Effector memory CD4-positive, alpha-beta T cell (primary cell): Measurements from ENCODE around the gene CHAC1.

Experiments used
- DNase-seq, 3 donors: peaks; one replicate each; pipeline ENCODE4 v3.0.0-alpha.2; 2020
- H3K27ac ChIP-seq: 2 replicates; pipeline ENCODE4 v1.7.0; 2013; ENCODE audit warnings: mild to moderate bottlenecking, low read length, moderate library complexity; ENCODE audit not compliant: insufficient read depth, poor library complexity, severe bottlenecking
- H3K27me3 ChIP-seq: replicated peaks from 2 replicates; pipeline ENCODE4 v1.7.0; 2013; ENCODE audit warnings: mild to moderate bottlenecking, low read length; ENCODE audit not compliant: insufficient read depth, control insufficient read depth, poor library complexity, severe bottlenecking
- H3K36me3 ChIP-seq: 2 replicates; pipeline ENCODE4 v1.7.0; 2013; ENCODE audit warnings: mild to moderate bottlenecking, low read length, moderate library complexity; ENCODE audit not compliant: control insufficient read depth, insufficient read depth
- H3K4me1 ChIP-seq: 2 replicates; pipeline ENCODE4 v1.7.0; 2013; ENCODE audit warnings: low read length, mild to moderate bottlenecking; ENCODE audit not compliant: control insufficient read depth, insufficient read depth, poor library complexity, severe bottlenecking
- H3K4me3 ChIP-seq: 2 replicates; pipeline ENCODE4 v1.7.0; 2013; ENCODE audit warnings: low read length, low read depth, mild to moderate bottlenecking; ENCODE audit not compliant: insufficient read depth, poor library complexity, severe bottlenecking
- H3K9me3 ChIP-seq: 2 replicates; pipeline ENCODE4 v1.7.0; 2013; ENCODE audit warnings: mild to moderate bottlenecking, low read length, moderate library complexity; ENCODE audit not compliant: control insufficient read depth
- total RNA-seq, 3 donors: gene quantifications; one replicate each; lab custom pipeline; 2026; lab: John Stamatoyannopoulos, UW

Gene CHAC1
- total RNA-seq = 0.52 to 2.3 (median 2.1) reads per million in 3 donors

GRCh38 chr15:40952901-40953712 is at the start of gene CHAC1:
CHAC1 (plus strand) TSS chr15:40953471; CDS start chr15:40953584, 113 bp downstream.
- Histone ChIP-seq H3K9me3 (no peaks in the 10 kb centered on the region), H3K4me3 (peak within 1 kb of the TSS; percentile 86), H3K27ac (peak within 1 kb of the TSS; percentile 50), H3K4me1 (peaks cover 11% of the 10 kb centered on the region), H3K27me3 (no peaks in the 10 kb centered on the region), H3K36me3 (no peaks in the 10 kb centered on the region)
- DNase-seq = peak; percentile 91 to 94 (median 92)

- Histone ChIP-seq H3K4me3 (no peak overlapping the region), H3K27me3 (no peaks in the 10 kb centered on the region), H3K36me3 (peaks cover 30% of the 10 kb centered on the region), H3K9me3 (no peaks in the 10 kb centered on the region), H3K27ac (no peak overlapping the region), H3K4me1 (peaks cover 21% of the 10 kb centered on the region)
- DNase-seq = no peak
These were observed 48.6 kb upstream of the CHAC1 start for GRCh38 chr15:40904552-40905201.

- Histone ChIP-seq H3K27me3 (no peaks in the 10 kb centered on the region), H3K4me1 (peaks cover 21% of the 10 kb centered on the region), H3K4me3 (peak overlapping the region; percentile 64), H3K9me3 (no peaks in the 10 kb centered on the region), H3K36me3 (peaks cover 17% of the 10 kb centered on the region), H3K27ac (peak overlapping the region; percentile 50)
- peak; percentile 52 to 64 (median 53) for DNase-seq
These were observed 46.9 kb upstream of the CHAC1 start for GRCh38 chr15:40906091-40906990.

GRCh38 chr15:40906991-40907802 is 46.1 kb upstream of the CHAC1 start:
- peak; percentile 28 to 50 (median 42) for DNase-seq
- no peaks in the 10 kb centered on the region for H3K9me3 ChIP-seq
- peaks cover 21% of the 10 kb centered on the region for H3K4me1 ChIP-seq
- H3K4me3 ChIP-seq = peak overlapping the region; percentile 64
- H3K27ac ChIP-seq = peak overlapping the region; percentile 50
- H3K36me3 ChIP-seq = peaks cover 17% of the 10 kb centered on the region
- no peaks in the 10 kb centered on the region for H3K27me3 ChIP-seq

GRCh38 chr15:40908095-40908494 is 45.2 kb upstream of the CHAC1 start:
- H3K9me3 ChIP-seq = no peaks in the 10 kb centered on the region
- H3K27ac ChIP-seq = no peak overlapping the region
- H3K4me1 ChIP-seq = peaks cover 21% of the 10 kb centered on the region
- H3K27me3 ChIP-seq = no peaks in the 10 kb centered on the region
- no peak overlapping the region for H3K4me3 ChIP-seq
- H3K36me3 ChIP-seq = peaks cover 8% of the 10 kb centered on the region
- no peak for DNase-seq

DNA sequence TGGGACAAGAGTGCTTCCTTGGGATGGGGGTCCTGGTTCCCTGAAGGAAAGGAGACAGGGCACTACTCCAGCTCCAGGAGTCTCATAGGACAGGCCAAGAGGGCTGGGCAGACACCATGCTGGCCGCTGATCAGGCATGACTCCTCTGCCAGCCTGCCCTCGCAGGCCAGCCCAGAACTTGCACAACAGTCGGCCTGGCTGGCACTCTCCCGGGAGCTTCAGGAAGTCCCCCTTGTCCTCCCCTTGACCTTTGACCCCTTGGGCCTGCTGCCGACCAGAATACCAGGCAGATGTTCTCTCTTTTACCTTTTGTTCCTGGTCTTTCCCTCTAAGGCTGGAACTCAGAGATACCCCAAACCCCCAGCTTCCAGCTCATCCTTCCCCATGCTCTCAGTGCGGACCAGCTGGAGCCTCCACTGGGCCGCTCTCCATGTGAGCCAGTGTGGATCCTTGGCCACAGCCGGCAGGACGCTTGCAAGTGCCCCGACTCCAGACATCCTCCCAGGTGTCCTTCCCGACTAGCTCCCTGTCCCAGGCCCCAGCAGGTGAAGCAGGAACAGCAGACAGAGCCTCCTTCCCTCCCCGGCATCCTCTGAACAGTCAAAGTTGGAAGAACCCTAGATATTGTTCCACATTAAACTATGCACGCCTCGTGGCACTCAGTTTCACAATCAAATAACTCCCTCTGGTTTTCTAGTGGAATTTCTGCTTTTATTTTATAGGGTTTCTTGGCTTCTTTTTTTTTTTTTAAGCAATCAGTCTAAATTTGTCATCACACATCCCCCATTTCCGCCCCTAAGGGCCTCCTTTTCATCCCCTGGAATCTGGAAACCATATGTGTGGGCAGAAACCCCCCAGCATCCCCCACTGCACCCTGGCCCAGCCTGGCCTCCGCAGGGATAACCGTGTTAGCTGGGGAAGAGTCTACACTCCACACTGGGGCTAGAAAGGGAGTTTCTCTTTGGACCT is 43.3 kb upstream of the CHAC1 start:
- no peaks in the 10 kb centered on the region for H3K27me3 ChIP-seq
- DNase-seq = no peak
- peaks cover 17% of the 10 kb centered on the region for H3K4me1 ChIP-seq
- no peak overlapping the region for H3K27ac ChIP-seq
- H3K36me3 ChIP-seq = no peaks in the 10 kb centered on the region
- no peak overlapping the region for H3K4me3 ChIP-seq
- H3K9me3 ChIP-seq = no peaks in the 10 kb centered on the region

DNA sequence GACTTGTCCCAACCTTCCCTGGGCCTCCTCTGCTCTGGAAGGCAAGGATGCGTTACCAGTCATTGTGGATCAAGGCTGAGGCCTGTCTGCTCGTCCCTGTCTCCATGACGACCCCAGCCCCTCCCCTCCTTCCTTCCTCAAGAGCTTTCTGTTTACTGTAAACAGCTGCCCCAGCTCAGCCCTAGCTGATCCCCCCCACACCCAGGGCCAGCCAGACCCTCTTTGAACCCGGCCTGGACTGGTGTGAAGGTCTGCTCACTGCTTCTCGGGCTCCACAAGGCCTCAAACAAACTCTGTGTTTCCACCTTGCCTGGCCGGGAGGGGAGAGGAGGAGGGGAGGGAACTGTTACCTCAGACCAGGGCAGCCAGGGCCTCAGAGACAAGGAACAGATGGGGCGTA is 42.1 kb upstream of the CHAC1 start:
- Histone ChIP-seq H3K4me3 (no peak overlapping the region), H3K4me1 (peaks cover 16% of the 10 kb centered on the region), H3K27me3 (no peaks in the 10 kb centered on the region), H3K9me3 (no peaks in the 10 kb centered on the region), H3K36me3 (no peaks in the 10 kb centered on the region), H3K27ac (no peak overlapping the region)
- no peak for DNase-seq

DNA sequence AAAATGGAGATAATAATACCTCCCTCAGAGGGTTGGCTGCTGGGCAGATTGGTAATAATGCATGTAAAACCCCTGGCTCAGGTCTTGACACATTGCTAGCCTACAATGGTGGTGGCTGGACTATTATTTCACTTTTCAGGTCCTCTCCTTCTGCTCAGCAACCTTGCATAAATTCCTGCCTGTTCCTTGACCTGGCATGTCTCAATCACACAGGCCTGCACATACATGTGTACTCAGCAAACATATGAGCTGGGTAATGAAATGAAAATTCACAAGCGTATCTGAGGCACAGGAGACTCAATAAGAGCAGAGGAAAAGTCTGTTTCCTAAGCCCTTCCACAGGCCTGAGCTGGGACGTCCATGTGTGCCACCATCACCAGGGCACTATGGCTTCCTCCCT is 41.6 kb upstream of the CHAC1 start:
- H3K4me1 ChIP-seq = peaks cover 11% of the 10 kb centered on the region
- H3K36me3 ChIP-seq = no peaks in the 10 kb centered on the region

More for the DNA sequence above, 41.6 kb upstream of the CHAC1 start:
- no peak overlapping the region for H3K27ac ChIP-seq
- no peaks in the 10 kb centered on the region for H3K27me3 ChIP-seq
- H3K9me3 ChIP-seq = no peaks in the 10 kb centered on the region
- H3K4me3 ChIP-seq = no peak overlapping the region
- no peak for DNase-seq
